ENCODE data around the gene SKI.

GRCh38 chr1:2224170-2224584, 3.9 kb upstream of the SKI start:
- TF ChIP-seq, protein P1, sequence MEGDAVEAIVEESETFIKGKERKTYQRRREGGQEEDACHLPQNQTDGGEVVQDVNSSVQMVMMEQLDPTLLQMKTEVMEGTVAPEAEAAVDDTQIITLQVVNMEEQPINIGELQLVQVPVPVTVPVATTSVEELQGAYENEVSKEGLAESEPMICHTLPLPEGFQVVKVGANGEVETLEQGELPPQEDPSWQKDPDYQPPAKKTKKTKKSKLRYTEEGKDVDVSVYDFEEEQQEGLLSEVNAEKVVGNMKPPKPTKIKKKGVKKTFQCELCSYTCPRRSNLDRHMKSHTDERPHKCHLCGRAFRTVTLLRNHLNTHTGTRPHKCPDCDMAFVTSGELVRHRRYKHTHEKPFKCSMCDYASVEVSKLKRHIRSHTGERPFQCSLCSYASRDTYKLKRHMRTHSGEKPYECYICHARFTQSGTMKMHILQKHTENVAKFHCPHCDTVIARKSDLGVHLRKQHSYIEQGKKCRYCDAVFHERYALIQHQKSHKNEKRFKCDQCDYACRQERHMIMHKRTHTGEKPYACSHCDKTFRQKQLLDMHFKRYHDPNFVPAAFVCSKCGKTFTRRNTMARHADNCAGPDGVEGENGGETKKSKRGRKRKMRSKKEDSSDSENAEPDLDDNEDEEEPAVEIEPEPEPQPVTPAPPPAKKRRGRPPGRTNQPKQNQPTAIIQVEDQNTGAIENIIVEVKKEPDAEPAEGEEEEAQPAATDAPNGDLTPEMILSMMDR (IDR thresholded peaks at IDR 0.05; ENCODE audit: low read depth, low read length), result no peak
- no peak for TF ChIP-seq EZH2phosphoT487 (IDR thresholded peaks at IDR 0.05; ENCODE audit: low read depth)

Measured in OCI-LY3 (cell line).